GM18873 (cell line): ENCODE results near the gene DNAAF1.
"Not testable (repeated sequence)": the region's sequence is repeated elsewhere in the genome, so short reads cannot be mapped to it uniquely, and the experiment has no call there.

Experiments used
- ATAC-seq: cut with Tn5 transposase; IDR thresholded peaks from one replicate; pipeline ENCODE4 v1.9.1; 2021; ENCODE audit warnings: mild to moderate bottlenecking, moderate library complexity, moderate number of reproducible peaks; ENCODE audit not compliant: unreplicated experiment, low FRiP score

DNAAF1 gene

GRCh38 chr16:84182680-84183571 is 37.8 kb downstream of the DNAAF1 start:
- no peak for ATAC-seq

GRCh38 chr16:84183572-84183875 is 38.4 kb downstream of the DNAAF1 start:
- no peak for ATAC-seq

- no peak for ATAC-seq
These were observed 38.9 kb downstream of the DNAAF1 start for GRCh38 chr16:84183911-84184591.

GRCh38 chr16:84184775-84185174 is 39.7 kb downstream of the DNAAF1 start:
- ATAC-seq = no peak

GRCh38 chr16:84186685-84187437 is 41.8 kb downstream of the DNAAF1 start, which contains the start of gene TAF1C:
Gene TAF1C, minus strand, starts transcription at chr16:84187057. Its CDS starts 2,069 bp downstream, at chr16:84184988.
- ATAC-seq = peak; percentile 47

- ATAC-seq = no peak
These were observed 45.8 kb downstream of the DNAAF1 start, which contains the start of gene ADAD2 for GRCh38 chr16:84190731-84191388. Gene ADAD2, plus strand, starts transcription at chr16:84191157. Its CDS starts 74 bp downstream, at chr16:84191231.

- no peak for ATAC-seq
These were observed 46.4 kb downstream of the DNAAF1 start for GRCh38 chr16:84191466-84191865.

- no peak for ATAC-seq
These were observed 48.4 kb downstream of the DNAAF1 start for GRCh38 chr16:84193480-84193879.

- ATAC-seq = no peak
These were observed 48.9 kb downstream of the DNAAF1 start for GRCh38 chr16:84194018-84194417.

GRCh38 chr16:84194470-84195200 is 49.5 kb downstream of the DNAAF1 start:
- ATAC-seq = no peak

- ATAC-seq = no peak
These were observed 50.3 kb downstream of the DNAAF1 start for GRCh38 chr16:84195201-84196093.

- ATAC-seq = no peak
These were observed 51.0 kb downstream of the DNAAF1 start for GRCh38 chr16:84196101-84196500.

- no peak for ATAC-seq
These were observed 51.8 kb downstream of the DNAAF1 start for GRCh38 chr16:84196727-84197394.

- no peak for ATAC-seq
These were observed 52.5 kb downstream of the DNAAF1 start for GRCh38 chr16:84197466-84198128.

- ATAC-seq = no peak
These were observed 53.3 kb downstream of the DNAAF1 start for GRCh38 chr16:84198401-84198800.

- no peak for ATAC-seq
These were observed 54.0 kb downstream of the DNAAF1 start for GRCh38 chr16:84199097-84199496.

- no peak for ATAC-seq
These were observed 54.8 kb downstream of the DNAAF1 start for GRCh38 chr16:84199861-84200260.

GRCh38 chr16:84204551-84204950 is 59.4 kb downstream of the DNAAF1 start:
- ATAC-seq = not testable (repeated sequence)
